GM21786 (cell line): Measurements from ENCODE around the gene FBXO4.

Experiments used
- ATAC-seq: cut with Tn5 transposase; IDR thresholded peaks from one replicate; pipeline ENCODE4 v1.9.1; 2021; ENCODE audit not compliant: unreplicated experiment

FBXO4 gene

DNA sequence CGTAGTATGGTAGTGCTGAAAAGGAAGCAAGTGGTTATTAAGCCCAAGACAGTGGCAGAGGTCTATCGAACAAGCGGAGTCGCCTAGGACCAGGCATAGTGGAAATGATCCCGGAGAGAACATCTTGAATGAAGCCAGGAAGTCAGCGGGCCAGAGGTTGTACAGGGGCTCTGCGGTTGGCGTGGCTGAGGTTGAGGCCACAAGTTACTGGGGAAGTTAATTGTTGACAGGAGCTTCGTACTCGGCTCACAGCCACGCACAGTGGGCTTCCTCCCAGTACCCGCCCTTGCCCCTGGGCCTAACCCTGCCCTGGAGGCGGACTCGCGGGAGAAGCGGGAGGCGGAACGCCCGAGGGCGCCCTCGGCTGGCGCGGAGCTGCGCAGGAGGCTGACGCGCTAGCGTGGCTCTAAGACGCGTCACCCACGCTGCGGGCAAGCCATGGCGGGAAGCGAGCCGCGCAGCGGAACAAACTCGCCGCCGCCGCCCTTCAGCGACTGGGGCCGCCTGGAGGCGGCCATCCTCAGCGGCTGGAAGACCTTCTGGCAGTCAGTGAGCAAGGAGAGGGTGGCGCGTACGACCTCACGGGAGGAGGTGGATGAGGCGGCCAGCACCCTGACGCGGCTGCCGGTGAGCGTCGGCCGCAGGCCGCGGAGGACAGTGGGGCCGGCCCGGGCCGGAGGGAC lies at the start of gene FBXO4:
TSS of gene FBXO4 (plus strand) at position 410 of the 683 bp plus-strand sequence. CDS start at position 439, 29 bp downstream.
- ATAC-seq, result peak; percentile 89

GRCh38 chr5:41876678-41877077 lies 48.4 kb upstream of the FBXO4 start:
- no peak for ATAC-seq

GRCh38 chr5:41877408-41877807 lies 47.7 kb upstream of the FBXO4 start:
- no peak for ATAC-seq

DNA sequence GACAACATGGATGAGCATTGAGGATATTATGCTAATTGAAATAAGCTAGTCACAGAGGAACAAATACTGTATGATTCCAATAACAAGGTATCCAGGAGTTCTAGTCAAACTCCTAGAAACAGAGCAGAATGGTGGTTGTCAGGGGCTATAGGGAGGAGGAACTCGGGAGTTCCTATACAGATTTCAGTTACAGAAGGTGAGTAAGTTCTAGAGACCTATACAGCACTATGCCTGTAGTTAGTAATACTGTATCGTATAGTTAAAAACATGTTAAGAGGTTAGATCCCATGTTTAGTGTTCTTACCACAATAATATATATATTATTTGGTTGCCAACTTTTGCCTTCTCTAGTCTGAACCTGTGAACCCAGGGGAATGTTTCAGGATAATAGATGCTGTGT lies 46.9 kb upstream of the FBXO4 start:
- no peak for ATAC-seq

DNA sequence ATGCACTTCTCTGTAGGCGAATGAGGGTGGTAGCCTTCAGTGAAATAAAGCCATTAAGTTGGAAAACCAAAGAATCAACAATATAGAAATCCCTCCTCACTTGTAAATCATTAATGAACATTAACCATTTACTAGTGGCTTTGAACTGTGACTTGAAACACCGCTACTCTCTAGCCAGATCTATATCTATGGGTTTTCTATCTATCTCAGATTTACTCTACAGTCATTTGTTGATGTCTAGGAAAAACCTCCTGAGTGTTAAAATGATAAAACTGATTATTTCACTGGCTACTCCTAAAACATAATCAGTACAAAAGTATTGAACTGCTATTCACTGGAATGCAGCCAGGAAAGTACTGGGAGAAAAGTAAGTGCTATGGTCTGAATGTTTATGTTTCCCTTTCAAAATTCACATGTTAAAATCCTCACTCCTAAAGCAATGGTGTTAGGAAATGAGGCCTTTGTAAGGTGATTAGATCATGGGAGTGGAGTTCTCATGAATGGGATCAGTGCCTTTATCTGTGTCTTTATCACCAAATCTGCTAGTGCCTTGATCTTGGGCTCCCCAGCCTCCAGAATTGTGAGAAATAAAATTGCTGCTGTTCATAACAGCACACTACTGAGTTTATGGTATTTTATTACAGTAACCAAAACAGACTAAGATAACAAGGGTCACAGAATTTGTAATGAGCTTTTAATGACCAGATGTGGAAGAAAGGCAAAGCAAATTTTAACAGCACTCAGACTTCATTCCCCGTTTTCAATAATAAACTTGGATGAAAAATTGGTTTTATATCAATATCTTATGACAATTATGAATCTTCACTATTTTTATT lies 46.2 kb upstream of the FBXO4 start:
- peak; percentile 74 for ATAC-seq

DNA sequence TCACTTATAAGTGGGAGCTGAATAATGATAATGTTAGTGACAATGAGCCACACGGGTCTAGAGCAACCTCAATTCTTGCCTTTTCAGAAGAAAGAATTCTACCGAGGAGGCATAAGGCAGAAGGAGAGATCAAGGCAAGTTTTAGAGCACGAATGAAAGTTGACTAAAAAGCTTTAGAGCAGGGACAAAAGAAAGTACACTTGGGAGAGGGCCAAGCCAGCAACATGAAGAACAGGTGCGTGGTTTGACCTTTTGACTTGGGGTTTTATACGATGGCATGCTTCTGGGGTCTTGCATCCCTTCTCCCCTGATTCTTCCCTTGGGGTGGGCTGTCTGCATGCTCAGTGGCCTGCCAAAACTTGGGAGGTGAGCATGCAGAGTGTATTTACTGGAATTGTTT lies 42.3 kb upstream of the FBXO4 start:
- no peak for ATAC-seq

GRCh38 chr5:41883243-41883642 lies 41.8 kb upstream of the FBXO4 start:
- ATAC-seq, result no peak

- no peak for ATAC-seq
Measured at GRCh38 chr5:41883936-41884335, 41.1 kb upstream of the FBXO4 start.

DNA sequence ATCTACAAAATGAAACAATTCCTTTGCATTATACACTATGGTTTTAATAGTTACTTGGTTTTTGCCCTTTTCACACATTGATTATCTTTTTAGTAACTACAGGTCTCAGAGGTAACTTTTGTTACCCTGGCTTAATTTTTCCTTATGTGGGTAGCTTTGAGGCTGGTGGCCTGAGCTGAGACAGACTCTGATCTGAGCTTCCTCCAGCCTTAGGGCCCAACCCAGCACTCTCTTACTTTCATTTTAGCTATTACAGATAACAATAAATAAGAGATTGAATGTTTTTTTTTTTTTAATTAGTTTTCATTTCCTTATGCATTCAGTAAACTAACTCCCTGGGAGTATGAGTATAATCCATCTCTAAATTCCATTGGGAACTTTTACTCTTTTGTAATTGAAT lies 39.8 kb upstream of the FBXO4 start:
- ATAC-seq, result no peak

- ATAC-seq, result peak; percentile 45
Measured at GRCh38 chr5:41891066-41891707, 33.9 kb upstream of the FBXO4 start.

DNA sequence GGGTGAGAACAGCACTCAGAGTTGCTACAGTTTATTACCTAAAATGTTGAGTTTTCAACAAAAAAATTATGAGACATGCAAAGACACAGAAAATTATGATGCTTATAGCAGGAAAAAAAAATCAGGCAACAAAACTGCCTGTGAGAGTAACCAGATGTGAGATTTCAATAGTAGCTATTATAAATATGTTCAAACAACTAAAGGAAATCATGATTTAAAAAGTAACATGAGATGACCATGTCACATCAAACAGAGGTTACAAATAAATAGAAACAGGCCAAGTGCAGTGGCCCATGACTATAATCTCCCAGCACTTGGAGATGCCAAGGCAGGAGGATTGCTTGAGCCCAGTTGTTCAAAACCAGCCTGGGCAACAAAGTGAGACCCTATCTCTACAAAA lies 33.0 kb upstream of the FBXO4 start:
- ATAC-seq, result no peak

GRCh38 chr5:41893074-41893851 lies 31.8 kb upstream of the FBXO4 start:
- ATAC-seq, result peak; percentile 66

GRCh38 chr5:41896230-41896629 lies 28.9 kb upstream of the FBXO4 start:
- ATAC-seq, result no peak

DNA sequence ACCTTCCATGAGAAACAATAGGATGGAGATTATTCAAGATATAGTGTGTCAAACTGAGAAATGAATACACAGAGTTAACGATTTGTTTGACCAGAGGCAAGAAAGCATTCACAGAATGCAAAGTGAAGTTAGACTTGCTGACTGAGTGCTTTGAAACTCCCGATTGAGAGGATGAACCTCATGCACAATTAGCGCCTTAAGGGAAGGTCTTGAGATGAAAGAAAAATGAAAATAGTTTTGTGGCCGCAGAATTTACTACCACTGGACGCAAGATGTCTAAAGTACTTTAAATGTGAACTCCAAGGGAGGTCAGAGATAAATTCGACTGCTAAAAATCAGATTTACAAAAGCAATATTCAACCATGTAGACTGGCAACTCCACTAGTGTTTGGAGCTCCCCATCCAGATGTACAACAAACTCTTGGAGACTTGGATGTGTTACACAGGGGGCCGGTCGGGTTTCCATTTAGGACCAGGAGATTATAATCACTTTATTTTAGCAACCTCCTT lies 21.6 kb upstream of the FBXO4 start:
- no peak for ATAC-seq

GRCh38 chr5:41903892-41904799 lies 20.9 kb upstream of the FBXO4 start, which contains the start of gene RIMOC1:
RIMOC1 (plus strand) TSS chr5:41904344; CDS start chr5:41904368, 24 bp downstream.
- ATAC-seq, result peak; percentile 99

DNA sequence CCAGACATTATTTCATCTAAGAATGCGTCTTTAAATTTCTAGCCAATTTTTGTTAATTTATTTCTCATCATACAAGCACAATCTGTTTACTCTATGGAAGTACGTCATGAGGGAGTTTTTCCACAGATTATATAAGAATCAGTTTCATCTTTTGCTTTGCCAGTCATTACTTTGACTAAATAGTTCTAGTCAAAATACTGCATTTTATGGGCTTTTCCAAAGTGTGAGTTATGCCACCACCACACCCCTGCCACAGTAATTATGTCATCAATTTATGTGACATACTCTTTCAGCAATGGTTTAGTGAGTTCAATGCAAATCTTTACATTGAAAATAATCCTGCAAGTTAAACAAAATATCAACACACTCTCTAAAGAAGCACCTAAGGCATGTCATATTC lies 18.9 kb upstream of the FBXO4 start:
- ATAC-seq, result no peak

DNA sequence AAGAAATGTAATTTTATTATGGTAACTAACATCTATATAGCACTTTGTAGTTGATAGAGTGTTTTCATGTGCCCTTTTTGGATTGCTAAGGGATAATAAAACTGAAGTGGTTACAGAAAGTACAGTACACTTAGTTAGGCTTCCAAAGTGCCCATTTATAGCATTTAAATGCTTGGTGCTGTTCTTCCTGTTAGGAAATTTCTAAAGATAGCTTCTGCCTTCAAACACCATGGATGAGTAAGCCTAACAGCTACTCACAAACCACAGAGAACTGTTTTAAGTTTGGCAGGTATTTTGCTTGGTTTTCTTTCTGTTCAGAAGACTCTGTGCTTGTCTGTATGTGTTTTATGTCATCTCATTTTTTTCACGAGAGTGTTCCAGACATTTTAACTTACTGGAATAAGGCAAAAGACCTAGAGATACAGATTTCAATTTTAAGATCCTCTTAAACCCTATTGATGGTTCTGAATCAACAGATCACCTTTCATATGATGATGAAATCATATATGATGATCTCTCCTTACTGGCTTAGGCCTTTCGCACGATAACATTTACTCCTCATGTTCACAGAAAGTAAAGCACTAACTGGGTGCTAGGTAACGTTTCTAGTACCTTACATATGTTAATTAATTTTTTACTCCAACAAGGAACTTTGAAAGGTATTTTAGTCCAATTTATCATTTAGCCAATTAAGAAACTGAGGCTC lies 16.6 kb upstream of the FBXO4 start:
- ATAC-seq, result no peak

GRCh38 chr5:41918105-41918504 lies 7.0 kb upstream of the FBXO4 start:
- ATAC-seq, result peak; percentile 75

DNA sequence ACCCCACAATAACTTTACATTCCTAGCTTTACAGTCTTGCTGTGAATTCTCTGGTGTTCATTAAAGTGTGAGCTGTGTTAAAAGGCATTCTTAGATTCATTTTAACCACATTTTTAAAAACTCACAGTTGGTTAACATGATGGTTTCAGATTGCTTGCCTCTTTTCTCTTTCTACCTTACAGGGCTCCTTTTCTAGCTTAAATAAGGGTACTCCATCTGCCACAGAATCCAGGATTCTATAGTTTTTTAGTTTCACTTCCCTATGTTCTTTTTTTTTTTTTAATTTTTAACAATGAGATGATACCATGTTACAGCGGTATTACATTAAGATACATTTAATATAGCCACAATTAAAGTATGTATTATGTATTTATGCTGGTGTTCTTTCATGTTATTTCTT lies 3.9 kb upstream of the FBXO4 start:
- ATAC-seq, result no peak
